ENCODE measurements around the gene CUZD1. TPM values are rescaled to one million over a fixed set of nuclear protein-coding genes. Genes with fewer than 3 reads are reported as not detected.
"Not testable (repeated sequence)": the region's sequence is repeated elsewhere in the genome, so short reads cannot be mapped to it uniquely, and the experiment has no call there.

Gene CUZD1
- total RNA-seq, 1 experiment from 2014 or later = 17.2 TPM

GRCh38 chr10:122868768-122869167 lies 23.1 kb upstream of the CUZD1 start:
- H3K27me3 Mint-ChIP-seq (ENCODE audit: low read depth); H3K79me2 ChIP-seq (ENCODE audit: insufficient read depth, low read length); H3K18ac ChIP-seq (ENCODE audit: insufficient read length, low read depth, low read length); H3K79me1 ChIP-seq (ENCODE audit: insufficient read depth, low read depth, low read length, poor library complexity, severe bottlenecking); H3T11ph ChIP-seq (ENCODE audit: low read length); H4K5ac ChIP-seq (ENCODE audit: insufficient read length, low read depth, low read length); H3K4ac ChIP-seq (ENCODE audit: low read depth, low read length); H3K14ac ChIP-seq (ENCODE audit: insufficient read depth, low read length); H3K23ac ChIP-seq (ENCODE audit: insufficient read length, low read depth, low read length); H4K8ac ChIP-seq (replicated peaks; ENCODE audit: insufficient read length, low read depth, low read length); H3K27ac ChIP-seq (ENCODE audit: insufficient read length, low read depth, low read length); H4K91ac ChIP-seq (ENCODE audit: insufficient read length, low read depth, low read length); H3K4me2 ChIP-seq (ENCODE audit: insufficient read depth, insufficient read length, low read length); DNase-seq; H3K9me3 ChIP-seq (ENCODE audit: control insufficient read depth, low read depth, low read length); H3K4me3 Mint-ChIP-seq; H2BK15ac ChIP-seq (ENCODE audit: low read depth, low read length); H2BK20ac ChIP-seq (ENCODE audit: low read depth, low read length, poor library complexity, severe bottlenecking); H3K4me1 Mint-ChIP-seq; H3K27ac Mint-ChIP-seq; H2AFZ ChIP-seq (ENCODE audit: low read length); H3K56ac ChIP-seq (ENCODE audit: insufficient read length, low read depth, low read length); H2AK5ac ChIP-seq (ENCODE audit: insufficient read length, low read length); H3K9ac ChIP-seq (ENCODE audit: extremely low read depth, insufficient read length, low read length); H2BK120ac ChIP-seq (ENCODE audit: low read depth, low read length, poor library complexity, severe bottlenecking); H3K23me2 ChIP-seq (ENCODE audit: insufficient read length, low read depth, low read length, poor library complexity, severe bottlenecking); H4K20me1 ChIP-seq (ENCODE audit: control insufficient read depth, insufficient read depth, insufficient read length); H3K4me1 ChIP-seq (ENCODE audit: insufficient read depth, low read length); H3K27me3 ChIP-seq (ENCODE audit: insufficient read depth, low read length); H2BK5ac ChIP-seq (ENCODE audit: insufficient read length, low read length); H2BK12ac ChIP-seq (ENCODE audit: insufficient read length, low read depth, low read length): not testable (repeated sequence)
- no CpG with 5 or more reads among the region's 2 CpGs for WGBS (ENCODE audit: extremely low coverage, insufficient read length, low lambda C conversion rate)
- Mint-ChIP-seq H3K36me3 (ENCODE audit: insufficient read depth in 1 of 3, low read depth in 3 of 3) (peaks cover 25 to 41% (median 26%) of the 10 kb centered on the region in 3 experiments), H3K9me3 (peaks cover 44 to 51% of the 10 kb centered on the region in 2 experiments)

- not testable (repeated sequence) for H3K9me3 ChIP-seq (ENCODE audit: control insufficient read depth, low read depth, low read length); H3K4me1 Mint-ChIP-seq; H3K4me3 Mint-ChIP-seq; H3K4me1 ChIP-seq (ENCODE audit: insufficient read depth, low read length); H3K79me1 ChIP-seq (ENCODE audit: insufficient read depth, low read depth, low read length, poor library complexity, severe bottlenecking); H4K91ac ChIP-seq (ENCODE audit: insufficient read length, low read depth, low read length); H4K8ac ChIP-seq (replicated peaks; ENCODE audit: insufficient read length, low read depth, low read length); H2BK15ac ChIP-seq (ENCODE audit: low read depth, low read length); H3K23me2 ChIP-seq (ENCODE audit: insufficient read length, low read depth, low read length, poor library complexity, severe bottlenecking); H2BK5ac ChIP-seq (ENCODE audit: insufficient read length, low read length); H2BK12ac ChIP-seq (ENCODE audit: insufficient read length, low read depth, low read length); H3K27me3 ChIP-seq (ENCODE audit: insufficient read depth, low read length); H3K18ac ChIP-seq (ENCODE audit: insufficient read length, low read depth, low read length); H3K27ac ChIP-seq (ENCODE audit: insufficient read length, low read depth, low read length); H3K79me2 ChIP-seq (ENCODE audit: insufficient read depth, low read length); H3K4me2 ChIP-seq (ENCODE audit: insufficient read depth, insufficient read length, low read length); H3K27ac Mint-ChIP-seq; H3K14ac ChIP-seq (ENCODE audit: insufficient read depth, low read length); H2BK20ac ChIP-seq (ENCODE audit: low read depth, low read length, poor library complexity, severe bottlenecking); H2AK5ac ChIP-seq (ENCODE audit: insufficient read length, low read length); H3K23ac ChIP-seq (ENCODE audit: insufficient read length, low read depth, low read length); H2BK120ac ChIP-seq (ENCODE audit: low read depth, low read length, poor library complexity, severe bottlenecking); H3K9ac ChIP-seq (ENCODE audit: extremely low read depth, insufficient read length, low read length); H3K56ac ChIP-seq (ENCODE audit: insufficient read length, low read depth, low read length); H3K27me3 Mint-ChIP-seq (ENCODE audit: low read depth); H3K4ac ChIP-seq (ENCODE audit: low read depth, low read length); H3T11ph ChIP-seq (ENCODE audit: low read length); DNase-seq; H4K5ac ChIP-seq (ENCODE audit: insufficient read length, low read depth, low read length); H2AFZ ChIP-seq (ENCODE audit: low read length); H4K20me1 ChIP-seq (ENCODE audit: control insufficient read depth, insufficient read depth, insufficient read length)
- WGBS (ENCODE audit: extremely low coverage, insufficient read length, low lambda C conversion rate) = no CpG with 5 or more reads among the region's 3 CpGs
- peaks cover 41 to 48% of the 10 kb centered on the region in 2 experiments for H3K9me3 Mint-ChIP-seq
- peaks cover 23 to 38% (median 24%) of the 10 kb centered on the region in 3 experiments for H3K36me3 Mint-ChIP-seq (ENCODE audit: insufficient read depth in 1 of 3, low read depth in 3 of 3)
Observed at GRCh38 chr10:122866757-122867482, 21.3 kb upstream of the CUZD1 start.

All from H9 (cell line).